K562 (cell line): ENCODE results near the gene RNF34. TPM values are rescaled to one million over a fixed set of nuclear protein-coding genes. Genes with fewer than 3 reads are reported as not detected.

Source experiments
- BRD4 ChIP-seq: fragments of 200-600 bp; sonication (generic); IDR thresholded peaks from 2 replicates; pipeline ENCODE4 v1.6.1; 2017; ENCODE audit warnings: inconsistent platforms
- EGR1 ChIP-seq: fragments of 450-650 bp; conservative IDR thresholded peaks from 2 replicates; pipeline ENCODE4 v1.6.1; 2017; ENCODE audit warnings: mild to moderate bottlenecking
- HIVEP1 ChIP-seq: fragments of 250-450 bp; sonication (Bioruptor Pico); IDR thresholded peaks from 2 replicates; pipeline ENCODE4 v1.4.0; 2020; ENCODE audit warnings: mild to moderate bottlenecking
- LEF1 ChIP-seq: fragments of 450-650 bp; IDR thresholded peaks from 2 replicates; pipeline ENCODE4 v1.6.1; 2016; ENCODE audit warnings: mild to moderate bottlenecking
- MED1 ChIP-seq: sonication (generic); formaldehyde crosslinking; IDR thresholded peaks from 2 replicates; pipeline ENCODE4 v1.8.1; 2023; ENCODE audit warnings: missing genetic modification reagents, borderline replicate concordance
- NBN ChIP-seq: fragments of 450-650 bp; IDR thresholded peaks from 2 replicates; pipeline ENCODE4 v1.6.1; 2016; ENCODE audit warnings: low read depth, mild to moderate bottlenecking
- PCBP1 ChIP-seq: fragments of 200-400 bp; formaldehyde crosslinking; IDR thresholded peaks from 2 replicates; pipeline ENCODE4 v1.6.1; 2018; ENCODE audit warnings: mild to moderate bottlenecking, low read depth, low read length; ENCODE audit not compliant: poor library complexity, severe bottlenecking
- POLR2AphosphoS5 ChIP-seq: IDR thresholded peaks from 2 replicates; pipeline ENCODE4 v1.6.1; 2011; ENCODE audit warnings: mild to moderate bottlenecking, low read depth, low read length, moderate library complexity; ENCODE audit not compliant: control insufficient read depth, insufficient read depth
- SAP30 ChIP-seq: fragments of 200-600 bp; sonication (generic); IDR thresholded peaks from 2 replicates; pipeline ENCODE4 v1.6.1; 2012; ENCODE audit warnings: borderline replicate concordance, low read depth, mild to moderate bottlenecking, moderate library complexity, low read length, control low read depth, inconsistent platforms; ENCODE audit not compliant: insufficient read depth, poor library complexity, severe bottlenecking
- SRSF7 ChIP-seq: fragments of 200-400 bp; formaldehyde crosslinking; optimal IDR thresholded peaks from 2 replicates; pipeline ENCODE3; 2017; ENCODE audit warnings: mild to moderate bottlenecking, low read depth, low read length
- THRAP3 ChIP-seq: fragments of 450-650 bp; IDR thresholded peaks from 2 replicates; pipeline ENCODE4 v1.6.1; 2016; ENCODE audit warnings: mild to moderate bottlenecking, inconsistent platforms, borderline replicate concordance
- ZNF175 ChIP-seq: fragments of 200-800 bp; sonication (Bioruptor generic); IDR thresholded peaks from 2 replicates; pipeline ENCODE4 v1.6.1; 2016; ENCODE audit warnings: low read depth, mild to moderate bottlenecking, missing genetic modification characterization, missing compliant biosample characterization
- ZSCAN29 ChIP-seq: fragments of 450-650 bp; IDR thresholded peaks from 2 replicates; pipeline ENCODE4 v1.6.1; 2017
- polyA plus RNA-seq, 8 experiments: library from polyadenylated mRNA; depleted of rRNA in 4 of 8; stranded (reverse) in 5 of 8; unstranded in 3 of 8; fragments of >200 nt; fragmentation: Nextera tagmentation in 2 of 8; fragmentation: Illumina TruSeq in 1 of 8; extraction: Ambion mirVana in 2 of 8; extraction: Trizol in 1 of 8; gene quantifications; 2 replicates each; pipeline versions ENCODE4 v1.2.1 to v1.2.3, GENCODE V29; 2011 to 2014; ENCODE audit warnings: inconsistent platforms in 1 of 8, missing spikeins in 1 of 8
- total RNA-seq, 7 experiments: library from RNA; depleted of rRNA in 6 of 7; stranded (reverse); fragments of >200 nt in 6 of 7; fragmentation: Illumina TruSeq in 2 of 7; extraction: Trizol in 2 of 7; gene quantifications; 2 replicates each; pipeline versions ENCODE4 v1.2.1 to v1.2.3, GENCODE V29; 2011 to 2021; ENCODE audit warnings: low replicate concordance in 1 of 7
- TF ChIP-seq, protein P1 (sequence below): fragments of 150-350 bp; IDR thresholded peaks from 2 replicates; pipeline ENCODE4 v1.6.1; 2014; ENCODE audit warnings: low read depth, mild to moderate bottlenecking, low read length, borderline replicate concordance
- TF ChIP-seq, protein P2 (sequence below): sonication (generic); formaldehyde crosslinking; IDR thresholded peaks from 2 replicates; pipeline ENCODE4 v1.8.0; 2023; ENCODE audit warnings: mild to moderate bottlenecking, missing genetic modification reagents
- TF ChIP-seq, protein P3 (sequence below), 2 experiments: IDR thresholded peaks in 1 of 2; conservative IDR thresholded peaks in 1 of 2; 2 replicates each; pipeline ENCODE4 v1.6.1; 2016; ENCODE audit warnings: low read depth in 2 of 2, mild to moderate bottlenecking in 1 of 2, missing compliant biosample characterization in 1 of 2, missing genetic modification characterization in 1 of 2, moderate library complexity in 1 of 2

The RNF34 gene
- total and polyA plus RNA-seq, 9 of the 15 experiments (the other 6 are each of a cell fraction or from before 2014, with no cell fraction given): 41.7 to 88.9 (median 54.1) TPM

DNA sequence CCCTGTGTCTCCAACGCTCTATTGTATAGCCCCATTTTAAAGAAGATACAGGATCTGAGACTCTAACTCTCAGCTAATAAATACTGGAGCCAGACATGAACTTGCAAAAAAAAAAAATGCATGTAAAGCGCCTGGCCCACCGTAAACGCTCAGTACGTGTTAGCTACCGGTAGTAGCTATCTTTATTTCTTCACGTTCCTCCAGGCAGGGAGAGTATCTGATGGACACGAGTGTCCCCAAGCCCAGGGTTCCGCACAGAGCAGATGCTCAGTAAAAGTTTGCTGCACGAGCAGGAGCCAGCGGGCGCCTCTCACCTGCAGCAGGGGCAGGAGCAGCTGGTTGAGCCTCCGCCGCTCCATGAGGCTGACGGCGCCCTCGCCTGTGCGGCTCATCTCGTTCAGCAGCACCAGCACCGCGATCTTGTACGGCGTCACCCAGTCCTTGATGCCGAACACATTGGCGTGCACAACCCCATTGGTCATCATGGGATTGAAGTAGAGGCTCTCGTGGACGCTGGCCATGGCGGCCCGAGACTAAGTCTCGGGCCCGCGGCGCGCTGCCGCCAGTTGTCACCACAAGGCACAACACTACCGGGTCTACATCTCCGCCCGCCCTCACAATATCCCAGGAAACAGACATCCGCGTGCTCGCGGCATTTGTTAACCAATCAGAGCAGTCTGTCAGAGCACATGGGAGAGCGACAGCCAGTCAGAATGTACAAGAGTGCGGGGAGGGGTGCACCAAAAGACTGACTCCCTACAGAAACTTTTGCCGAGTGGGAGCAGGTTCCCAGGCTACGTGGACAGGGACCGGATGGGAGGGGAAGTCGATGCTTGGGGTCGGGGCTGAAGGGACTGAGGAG lies 47.9 kb upstream of the RNF34 start, which contains the start of gene ANAPC5 (continued):
- TF ChIP-seq, protein P1, sequence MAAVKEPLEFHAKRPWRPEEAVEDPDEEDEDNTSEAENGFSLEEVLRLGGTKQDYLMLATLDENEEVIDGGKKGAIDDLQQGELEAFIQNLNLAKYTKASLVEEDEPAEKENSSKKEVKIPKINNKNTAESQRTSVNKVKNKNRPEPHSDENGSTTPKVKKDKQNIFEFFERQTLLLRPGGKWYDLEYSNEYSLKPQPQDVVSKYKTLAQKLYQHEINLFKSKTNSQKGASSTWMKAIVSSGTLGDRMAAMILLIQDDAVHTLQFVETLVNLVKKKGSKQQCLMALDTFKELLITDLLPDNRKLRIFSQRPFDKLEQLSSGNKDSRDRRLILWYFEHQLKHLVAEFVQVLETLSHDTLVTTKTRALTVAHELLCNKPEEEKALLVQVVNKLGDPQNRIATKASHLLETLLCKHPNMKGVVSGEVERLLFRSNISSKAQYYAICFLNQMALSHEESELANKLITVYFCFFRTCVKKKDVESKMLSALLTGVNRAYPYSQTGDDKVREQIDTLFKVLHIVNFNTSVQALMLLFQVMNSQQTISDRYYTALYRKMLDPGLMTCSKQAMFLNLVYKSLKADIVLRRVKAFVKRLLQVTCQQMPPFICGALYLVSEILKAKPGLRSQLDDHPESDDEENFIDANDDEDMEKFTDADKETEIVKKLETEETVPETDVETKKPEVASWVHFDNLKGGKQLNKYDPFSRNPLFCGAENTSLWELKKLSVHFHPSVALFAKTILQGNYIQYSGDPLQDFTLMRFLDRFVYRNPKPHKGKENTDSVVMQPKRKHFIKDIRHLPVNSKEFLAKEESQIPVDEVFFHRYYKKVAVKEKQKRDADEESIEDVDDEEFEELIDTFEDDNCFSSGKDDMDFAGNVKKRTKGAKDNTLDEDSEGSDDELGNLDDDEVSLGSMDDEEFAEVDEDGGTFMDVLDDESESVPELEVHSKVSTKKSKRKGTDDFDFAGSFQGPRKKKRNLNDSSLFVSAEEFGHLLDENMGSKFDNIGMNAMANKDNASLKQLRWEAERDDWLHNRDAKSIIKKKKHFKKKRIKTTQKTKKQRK: no peak
- TF ChIP-seq, protein P2, sequence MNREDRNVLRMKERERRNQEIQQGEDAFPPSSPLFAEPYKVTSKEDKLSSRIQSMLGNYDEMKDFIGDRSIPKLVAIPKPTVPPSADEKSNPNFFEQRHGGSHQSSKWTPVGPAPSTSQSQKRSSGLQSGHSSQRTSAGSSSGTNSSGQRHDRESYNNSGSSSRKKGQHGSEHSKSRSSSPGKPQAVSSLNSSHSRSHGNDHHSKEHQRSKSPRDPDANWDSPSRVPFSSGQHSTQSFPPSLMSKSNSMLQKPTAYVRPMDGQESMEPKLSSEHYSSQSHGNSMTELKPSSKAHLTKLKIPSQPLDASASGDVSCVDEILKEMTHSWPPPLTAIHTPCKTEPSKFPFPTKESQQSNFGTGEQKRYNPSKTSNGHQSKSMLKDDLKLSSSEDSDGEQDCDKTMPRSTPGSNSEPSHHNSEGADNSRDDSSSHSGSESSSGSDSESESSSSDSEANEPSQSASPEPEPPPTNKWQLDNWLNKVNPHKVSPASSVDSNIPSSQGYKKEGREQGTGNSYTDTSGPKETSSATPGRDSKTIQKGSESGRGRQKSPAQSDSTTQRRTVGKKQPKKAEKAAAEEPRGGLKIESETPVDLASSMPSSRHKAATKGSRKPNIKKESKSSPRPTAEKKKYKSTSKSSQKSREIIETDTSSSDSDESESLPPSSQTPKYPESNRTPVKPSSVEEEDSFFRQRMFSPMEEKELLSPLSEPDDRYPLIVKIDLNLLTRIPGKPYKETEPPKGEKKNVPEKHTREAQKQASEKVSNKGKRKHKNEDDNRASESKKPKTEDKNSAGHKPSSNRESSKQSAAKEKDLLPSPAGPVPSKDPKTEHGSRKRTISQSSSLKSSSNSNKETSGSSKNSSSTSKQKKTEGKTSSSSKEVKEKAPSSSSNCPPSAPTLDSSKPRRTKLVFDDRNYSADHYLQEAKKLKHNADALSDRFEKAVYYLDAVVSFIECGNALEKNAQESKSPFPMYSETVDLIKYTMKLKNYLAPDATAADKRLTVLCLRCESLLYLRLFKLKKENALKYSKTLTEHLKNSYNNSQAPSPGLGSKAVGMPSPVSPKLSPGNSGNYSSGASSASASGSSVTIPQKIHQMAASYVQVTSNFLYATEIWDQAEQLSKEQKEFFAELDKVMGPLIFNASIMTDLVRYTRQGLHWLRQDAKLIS (CRISPR knock-in tag): no peak
- TF ChIP-seq EGR1: peak; percentile 74
- TF ChIP-seq, protein P3, sequence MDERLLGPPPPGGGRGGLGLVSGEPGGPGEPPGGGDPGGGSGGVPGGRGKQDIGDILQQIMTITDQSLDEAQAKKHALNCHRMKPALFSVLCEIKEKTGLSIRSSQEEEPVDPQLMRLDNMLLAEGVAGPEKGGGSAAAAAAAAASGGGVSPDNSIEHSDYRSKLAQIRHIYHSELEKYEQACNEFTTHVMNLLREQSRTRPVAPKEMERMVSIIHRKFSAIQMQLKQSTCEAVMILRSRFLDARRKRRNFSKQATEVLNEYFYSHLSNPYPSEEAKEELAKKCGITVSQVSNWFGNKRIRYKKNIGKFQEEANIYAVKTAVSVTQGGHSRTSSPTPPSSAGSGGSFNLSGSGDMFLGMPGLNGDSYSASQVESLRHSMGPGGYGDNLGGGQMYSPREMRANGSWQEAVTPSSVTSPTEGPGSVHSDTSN (CRISPR knock-in tag; IDR thresholded peaks at IDR 0.05; ENCODE audit: low read depth): no peak
- TF ChIP-seq, protein P3 (tag; conservative IDR thresholded peaks at IDR 0.05; ENCODE audit: low read depth): no peak
- no peak for TF ChIP-seq THRAP3
- TF ChIP-seq HIVEP1 (CRISPR knock-in tag): no peak
- TF ChIP-seq LEF1: peak; percentile 66; the same call in 1 of the 2 replicates
- 0 out of 2 replicates have a peak, but pooled peaks have one; percentile 87 for TF ChIP-seq NBN
- TF ChIP-seq ZNF175: no peak
- TF ChIP-seq MED1: no peak
- no peak for TF ChIP-seq ZSCAN29
- TF ChIP-seq SAP30: peak; percentile 95
- no peak for TF ChIP-seq SRSF7
- no peak for TF ChIP-seq BRD4
- TF ChIP-seq PCBP1: no peak
- peak; percentile 90 for TF ChIP-seq POLR2AphosphoS5
